ENCODE results near the gene TERC.

GRCh38 chr3:169758359-169758994 is 6.4 kb downstream of the TERC start:
- TF ChIP-seq POLR2A (IDR thresholded peaks at IDR 0.05) (no peak), CTCF (IDR thresholded peaks at IDR 0.05) (no peak)

Data from ovary (tissue), 3 donors.